Tibial artery (tissue), 4 donors: ENCODE measurements around the gene SIM1.

Source experiments
- DNase-seq, 2 donors: peaks; one replicate each; pipeline ENCODE4 v3.0.0-alpha.2; 2019
- H3K27ac ChIP-seq, 2 donors: fragments of 200-600 bp; sonication (generic) in 1 of 2; 1 replicate in 1 of 2; 2 replicates in 1 of 2; pipeline ENCODE4 v1.5.1; 2018 to 2019; ENCODE audit warnings: mild to moderate bottlenecking in 1 of 2
- H3K27me3 ChIP-seq, 2 donors: fragments of 200-600 bp; sonication (generic) in 1 of 2; one replicate each; pipeline versions ENCODE4 v1.5.1 to v1.6.0; 2016 to 2019
- H3K36me3 ChIP-seq, 3 donors: fragments of 200-600 bp; sonication (generic) in 2 of 3; one replicate each; pipeline ENCODE4 v1.5.1; 2016 to 2019; ENCODE audit warnings: mild to moderate bottlenecking in 2 of 3
- H3K4me1 ChIP-seq, 4 donors: fragments of 200-600 bp; sonication (generic) in 2 of 4; 1 replicate in 3 of 4; 2 replicates in 1 of 4; pipeline ENCODE4 v1.5.1; 2016 to 2019
- H3K4me3 ChIP-seq, 2 donors: fragments of 200-600 bp; sonication (generic) in 1 of 2; 1 replicate in 1 of 2; 2 replicates in 1 of 2; pipeline ENCODE4 v1.5.1; 2018 to 2019; ENCODE audit warnings: mild to moderate bottlenecking in 2 of 2
- H3K9me3 ChIP-seq, 3 donors: fragments of 200-600 bp; sonication (generic) in 1 of 3; one replicate each; pipeline ENCODE4 v1.5.1; 2016 to 2019
- CTCF ChIP-seq, 2 experiments: fragments of 200-600 bp in 1 of 2; fragments of 450-650 bp in 1 of 2; IDR thresholded peaks; one replicate each; pipeline ENCODE4 v1.5.1; 2017 to 2019; ENCODE audit warnings: antibody characterized with exemption in 2 of 2, mild to moderate bottlenecking in 1 of 2, moderate library complexity in 1 of 2
- intact Hi-C: fragments of 100-400 bp; cut with DNase I; formaldehyde crosslinking; loops from one replicate; pipeline ENCODE4 v1.15.0; 2023; ENCODE audit warnings: low total_unique reads

The SIM1 gene

DNA sequence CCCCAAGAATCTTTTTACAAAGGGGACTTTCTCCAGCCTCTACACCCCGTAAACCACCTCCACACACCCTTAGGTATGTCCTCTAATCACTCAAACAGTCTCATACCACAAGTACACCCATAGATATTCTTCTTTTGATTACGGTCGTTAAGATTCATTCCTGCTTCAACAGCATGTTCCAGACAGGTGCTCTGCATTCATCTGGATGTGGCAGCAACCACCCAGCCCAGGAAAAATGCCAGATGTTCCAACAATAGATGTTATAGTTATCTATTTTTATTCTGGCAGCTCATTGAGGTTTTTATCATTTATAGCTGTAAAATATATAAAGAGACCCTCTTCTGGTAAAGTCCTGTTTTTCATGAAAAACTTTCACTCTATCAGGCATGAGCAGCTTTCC, 60.7 kb downstream of the SIM1 start:
- Histone ChIP-seq H3K9me3 (no peaks in the 10 kb centered on the region), H3K27ac (no peak overlapping the region), H3K4me1 (no peaks in the 10 kb centered on the region), H3K4me3 (no peak overlapping the region), H3K36me3 (no peaks in the 10 kb centered on the region), H3K27me3 (no peaks in the 10 kb centered on the region)
- DNase-seq: no peak
- no peak for TF ChIP-seq CTCF (IDR thresholded peaks at IDR 0.05)
- intact Hi-C loops: no loop called here

DNA sequence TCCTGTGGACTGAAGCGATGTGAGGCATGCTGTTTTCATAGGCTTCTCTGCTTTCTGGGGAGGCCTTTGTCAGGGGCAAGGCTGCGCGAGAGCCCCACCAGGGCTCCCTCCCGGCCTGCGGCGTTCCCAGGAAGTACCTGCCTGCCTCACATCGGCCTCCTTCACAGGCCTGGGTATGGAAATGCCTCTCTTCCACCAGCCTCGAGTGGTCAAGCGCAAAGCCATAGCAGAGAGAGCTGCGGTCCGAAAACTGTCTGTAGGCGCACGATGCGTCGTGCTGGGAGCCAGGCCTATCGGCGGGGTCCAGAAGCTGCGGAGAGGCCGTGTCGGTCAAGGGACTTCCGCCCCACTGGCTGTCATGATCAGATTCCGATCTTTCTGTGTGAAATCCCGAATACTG, 71.2 kb downstream of the SIM1 start:
- DNase-seq: no peak
- intact Hi-C loops: no loop called here
- no peak overlapping the region for H3K4me3 ChIP-seq
- TF ChIP-seq CTCF (IDR thresholded peaks at IDR 0.05): no peak
- H3K27ac ChIP-seq: no peak overlapping the region
- no peaks in the 10 kb centered on the region for H3K9me3 ChIP-seq
- no peaks in the 10 kb centered on the region for H3K4me1 ChIP-seq
- no peaks in the 10 kb centered on the region for H3K36me3 ChIP-seq
- H3K27me3 ChIP-seq: no peaks in the 10 kb centered on the region

DNA sequence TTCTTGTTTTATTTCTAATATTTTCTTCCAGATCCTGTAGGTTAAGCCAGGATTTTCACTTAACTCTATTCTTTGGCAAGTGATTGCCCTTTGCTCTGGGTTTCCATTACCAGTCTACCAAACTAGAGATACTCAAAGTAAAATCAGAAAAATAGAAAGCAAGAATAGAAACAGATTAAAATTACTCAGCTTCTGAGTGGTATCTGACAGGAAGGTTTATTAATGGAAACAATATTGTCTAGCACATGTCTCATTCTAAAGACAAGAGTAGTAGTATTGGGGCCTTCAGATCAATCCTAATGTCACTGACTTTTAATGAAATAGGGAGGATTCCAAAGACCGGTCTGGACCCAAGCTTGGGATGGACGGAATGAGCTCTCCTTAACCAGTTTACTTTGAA, 72.3 kb downstream of the SIM1 start:
- intact Hi-C loops: no loop called here
- Histone ChIP-seq H3K9me3 (no peaks in the 10 kb centered on the region), H3K36me3 (no peaks in the 10 kb centered on the region), H3K27me3 (no peaks in the 10 kb centered on the region), H3K27ac (no peak overlapping the region), H3K4me3 (no peak overlapping the region), H3K4me1 (no peaks in the 10 kb centered on the region)
- DNase-seq: no peak
- TF ChIP-seq CTCF (IDR thresholded peaks at IDR 0.05): no peak

DNA sequence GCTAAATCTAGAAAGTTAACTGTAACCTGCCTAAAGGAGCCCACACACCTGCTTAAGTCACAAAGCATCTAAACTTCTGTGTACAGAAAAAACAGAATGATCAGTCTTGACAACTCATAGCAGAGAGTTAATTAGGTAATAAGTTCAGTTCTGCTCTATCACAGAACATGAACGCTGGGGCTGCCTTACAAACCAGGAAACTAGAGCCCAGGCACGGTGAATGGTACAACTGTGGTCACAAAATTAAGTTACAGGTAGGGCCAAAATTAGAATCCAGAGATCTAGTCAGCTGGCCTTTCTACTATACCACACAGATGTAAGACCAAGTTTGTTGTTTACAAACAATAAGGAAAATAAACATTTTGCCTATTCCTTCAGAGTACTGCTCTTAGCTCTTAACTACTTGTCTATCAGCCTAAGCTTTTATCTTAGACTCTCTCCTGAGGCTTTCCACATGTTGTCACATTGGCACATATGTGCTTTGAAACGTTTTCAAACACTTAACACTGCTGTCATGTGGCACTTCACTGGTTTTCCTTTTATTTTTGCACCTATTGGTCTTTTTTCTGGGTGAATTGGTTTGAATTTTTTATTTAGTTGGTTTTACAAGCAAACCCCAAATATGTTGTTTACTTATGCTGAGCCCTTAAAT, 75.7 kb downstream of the SIM1 start:
- Histone ChIP-seq H3K4me1 (no peaks in the 10 kb centered on the region), H3K4me3 (no peak overlapping the region), H3K27me3 (no peaks in the 10 kb centered on the region), H3K9me3 (no peaks in the 10 kb centered on the region), H3K27ac (no peak overlapping the region), H3K36me3 (no peaks in the 10 kb centered on the region)
- intact Hi-C loops: no loop called here
- no peak for DNase-seq
- no peak for TF ChIP-seq CTCF (IDR thresholded peaks at IDR 0.05)

DNA sequence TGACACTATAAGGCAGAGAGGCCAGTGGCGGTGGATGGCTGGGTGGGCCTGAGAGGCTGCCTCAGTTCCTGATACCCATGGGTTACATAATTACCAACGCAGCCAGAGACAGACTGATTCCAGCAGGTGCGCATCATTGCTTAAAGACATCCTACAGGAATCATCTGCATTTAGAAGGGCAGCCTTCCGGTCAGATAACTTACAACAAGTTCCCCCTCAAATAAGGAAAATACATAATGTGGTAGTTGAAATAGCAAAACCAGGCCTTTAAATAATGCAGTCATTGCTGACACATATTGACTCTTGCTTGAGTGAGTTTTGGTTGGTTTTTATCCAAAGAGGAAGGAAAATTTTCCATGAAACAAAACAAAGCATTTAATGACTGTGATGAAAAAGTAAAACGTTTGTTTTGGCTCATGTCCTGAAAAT, 81.9 kb downstream of the SIM1 start:
- H3K4me1 ChIP-seq: peaks cover 0 to 19% (median 0%) of the 10 kb centered on the region in 4 donors
- no peak for DNase-seq
- no peaks in the 10 kb centered on the region for H3K9me3 ChIP-seq
- no peaks in the 10 kb centered on the region for H3K27me3 ChIP-seq
- no peak for TF ChIP-seq CTCF (IDR thresholded peaks at IDR 0.05)
- H3K4me3 ChIP-seq: no peak overlapping the region
- intact Hi-C loops: no loop called here
- H3K27ac ChIP-seq: no peak overlapping the region
- no peaks in the 10 kb centered on the region for H3K36me3 ChIP-seq

GRCh38 chr6:100382031-100382430, 82.7 kb downstream of the SIM1 start:
- DNase-seq: no peak
- no peaks in the 10 kb centered on the region for H3K27me3 ChIP-seq
- H3K9me3 ChIP-seq: no peaks in the 10 kb centered on the region
- intact Hi-C loops: no loop called here
- TF ChIP-seq CTCF (IDR thresholded peaks at IDR 0.05): no peak
- no peak overlapping the region for H3K27ac ChIP-seq
- no peak overlapping the region for H3K4me3 ChIP-seq
- H3K4me1 ChIP-seq: peaks cover 0 to 19% (median 0%) of the 10 kb centered on the region in 4 donors
- H3K36me3 ChIP-seq: no peaks in the 10 kb centered on the region
